HEK293 (cell line): ENCODE data around the gene AWAT1.

Source experiments
- CTCF ChIA-PET: fragments of 350-600 bp; formaldehyde crosslinking; extraction: SDS; loops from one replicate; lab custom pipeline; 2021; ENCODE audit warnings: antibody characterized with exemption; lab: Yijun Ruan, JAX
- POLR2A ChIA-PET: fragments of 300-600 bp; formaldehyde crosslinking; extraction: SDS; loops from one replicate; lab custom pipeline; 2020; ENCODE audit warnings: antibody characterized with exemption, inconsistent platforms; lab: Yijun Ruan, JAX
- H3K27ac ChIP-seq: fragments of 200-500 bp; sonication (Bioruptor generic); 2 replicates; pipeline ENCODE4 v1.5.1; 2014; ENCODE audit warnings: low read depth, low read length, control low read depth, inconsistent platforms; ENCODE audit errors: extremely low read depth
- H3K36me3 ChIP-seq, 2 experiments: fragments of 200-500 bp in 1 of 2; sonication (Bioruptor generic) in 1 of 2; 1 replicate in 1 of 2; 2 replicates in 1 of 2; pipeline ENCODE4 v1.5.1; 2014 to 2017; ENCODE audit warnings: inconsistent platforms in 2 of 2, low read length in 2 of 2; ENCODE audit not compliant: control insufficient read depth in 2 of 2, insufficient read depth in 1 of 2
- H3K4me1 ChIP-seq: fragments of 200-500 bp; sonication (Bioruptor generic); 2 replicates; pipeline ENCODE4 v1.5.1; 2014; ENCODE audit warnings: mild to moderate bottlenecking, low read length, inconsistent platforms; ENCODE audit not compliant: control insufficient read depth, insufficient read depth
- H3K4me3 ChIP-seq: 2 replicates; pipeline ENCODE4 v1.5.1; 2011; ENCODE audit warnings: low read depth, mild to moderate bottlenecking, control low read depth, low read length, moderate library complexity
- H3K9me3 ChIP-seq: fragments of 200-500 bp; sonication (Bioruptor generic); 2 replicates; pipeline ENCODE4 v1.5.1; 2014; ENCODE audit warnings: low read depth, low read length, inconsistent platforms; ENCODE audit not compliant: control insufficient read depth, insufficient read depth
- AEBP2 ChIP-seq: fragments of 450-650 bp; formaldehyde crosslinking; IDR thresholded peaks from 2 replicates; pipeline ENCODE4 v1.5.1; 2016; ENCODE audit warnings: missing biosample characterization, missing genetic modification characterization, borderline replicate concordance
- CTCF ChIP-seq: fragments of 450-650 bp; formaldehyde crosslinking; IDR thresholded peaks from 2 replicates; pipeline ENCODE4 v1.5.1; 2016; ENCODE audit warnings: missing biosample characterization, missing genetic modification characterization
- SCRT1 ChIP-seq: fragments of 450-650 bp; formaldehyde crosslinking; IDR thresholded peaks from 2 replicates; pipeline ENCODE4 v1.5.1; 2016; ENCODE audit warnings: missing biosample characterization, missing genetic modification characterization, borderline replicate concordance
- YY1 ChIP-seq: fragments of 450-650 bp; formaldehyde crosslinking; IDR thresholded peaks from 2 replicates; pipeline ENCODE4 v1.5.1; 2018; ENCODE audit warnings: missing biosample characterization, missing genetic modification characterization
- ZBTB1 ChIP-seq: fragments of 450-650 bp; formaldehyde crosslinking; IDR thresholded peaks from 2 replicates; pipeline ENCODE4 v1.5.1; 2016; ENCODE audit warnings: missing biosample characterization, missing genetic modification characterization
- ZBTB21 ChIP-seq: fragments of 450-650 bp; formaldehyde crosslinking; IDR thresholded peaks from 2 replicates; pipeline ENCODE4 v1.5.1; 2017; ENCODE audit warnings: missing biosample characterization, missing genetic modification characterization
- ZBTB48 ChIP-seq: fragments of 450-650 bp; formaldehyde crosslinking; IDR thresholded peaks from 2 replicates; pipeline ENCODE4 v1.5.1; 2016; ENCODE audit warnings: missing biosample characterization, missing genetic modification characterization
- ZNF121 ChIP-seq: fragments of 450-650 bp; formaldehyde crosslinking; IDR thresholded peaks from 2 replicates; pipeline ENCODE4 v1.5.1; 2016; ENCODE audit warnings: missing biosample characterization, missing genetic modification characterization
- ZNF2 ChIP-seq: fragments of 450-650 bp; formaldehyde crosslinking; IDR thresholded peaks from 2 replicates; pipeline ENCODE4 v1.5.1; 2016; ENCODE audit warnings: missing biosample characterization, missing genetic modification characterization
- ZNF23 ChIP-seq: fragments of 450-650 bp; formaldehyde crosslinking; IDR thresholded peaks from 2 replicates; pipeline ENCODE4 v1.5.1; 2016; ENCODE audit warnings: missing biosample characterization, missing genetic modification characterization, borderline replicate concordance
- ZNF266 ChIP-seq: fragments of 450-650 bp; formaldehyde crosslinking; IDR thresholded peaks from 2 replicates; pipeline ENCODE4 v1.5.1; 2016; ENCODE audit warnings: missing biosample characterization, missing genetic modification characterization, low read depth
- ZNF302 ChIP-seq: fragments of 450-650 bp; formaldehyde crosslinking; IDR thresholded peaks from 2 replicates; pipeline ENCODE4 v1.5.1; 2016; ENCODE audit warnings: missing biosample characterization, missing genetic modification characterization, low read depth
- ZNF398 ChIP-seq: fragments of 450-650 bp; formaldehyde crosslinking; IDR thresholded peaks from 2 replicates; pipeline ENCODE4 v1.5.1; 2017; ENCODE audit warnings: missing biosample characterization, missing genetic modification characterization
- ZNF473 ChIP-seq: fragments of 450-650 bp; formaldehyde crosslinking; IDR thresholded peaks from 2 replicates; pipeline ENCODE4 v1.5.1; 2017; ENCODE audit warnings: missing biosample characterization, missing genetic modification characterization
- ZNF48 ChIP-seq: fragments of 450-650 bp; formaldehyde crosslinking; IDR thresholded peaks from 2 replicates; pipeline ENCODE4 v1.5.1; 2016; ENCODE audit warnings: missing biosample characterization, missing genetic modification characterization
- ZNF513 ChIP-seq: fragments of 450-650 bp; IDR thresholded peaks from 2 replicates; pipeline ENCODE4 v1.5.1; 2018; ENCODE audit warnings: missing biosample characterization, missing genetic modification characterization
- ZNF549 ChIP-seq: fragments of 450-650 bp; IDR thresholded peaks from 2 replicates; pipeline ENCODE4 v1.5.1; 2018; ENCODE audit warnings: missing biosample characterization, missing genetic modification characterization, mild to moderate bottlenecking, inconsistent platforms, moderate library complexity
- ZNF555 ChIP-seq: fragments of 450-650 bp; formaldehyde crosslinking; conservative IDR thresholded peaks from 2 replicates; pipeline ENCODE4 v1.5.1; 2017; ENCODE audit warnings: missing biosample characterization, mild to moderate bottlenecking, missing genetic modification characterization, inconsistent platforms
- ZNF560 ChIP-seq: fragments of 450-650 bp; formaldehyde crosslinking; IDR thresholded peaks from 2 replicates; pipeline ENCODE4 v1.5.1; 2017; ENCODE audit warnings: missing biosample characterization, missing genetic modification characterization, borderline replicate concordance
- ZNF596 ChIP-seq: fragments of 450-650 bp; IDR thresholded peaks from 2 replicates; pipeline ENCODE4 v1.5.0; 2018; ENCODE audit warnings: missing biosample characterization, mild to moderate bottlenecking, missing genetic modification characterization, moderate library complexity
- ZNF624 ChIP-seq: fragments of 450-650 bp; formaldehyde crosslinking; IDR thresholded peaks from 2 replicates; pipeline ENCODE4 v1.5.1; 2017; ENCODE audit warnings: missing biosample characterization, missing genetic modification characterization
- ZNF707 ChIP-seq: fragments of 450-650 bp; formaldehyde crosslinking; IDR thresholded peaks from 2 replicates; pipeline ENCODE4 v1.5.1; 2016; ENCODE audit warnings: missing biosample characterization, missing genetic modification characterization
- ZNF777 ChIP-seq: fragments of 450-650 bp; formaldehyde crosslinking; IDR thresholded peaks from 2 replicates; pipeline ENCODE4 v1.5.1; 2017; ENCODE audit warnings: missing biosample characterization, missing genetic modification characterization, borderline replicate concordance
- ZXDB ChIP-seq: fragments of 450-650 bp; formaldehyde crosslinking; IDR thresholded peaks from 2 replicates; pipeline ENCODE4 v1.5.1; 2016; ENCODE audit warnings: missing biosample characterization, missing genetic modification characterization
- TF ChIP-seq, protein P1 (sequence below): fragments of 450-650 bp; IDR thresholded peaks from 2 replicates; pipeline ENCODE4 v1.5.1; 2018; ENCODE audit warnings: missing biosample characterization, mild to moderate bottlenecking, missing genetic modification characterization
- TF ChIP-seq, protein P2 (sequence below): fragments of 450-650 bp; formaldehyde crosslinking; IDR thresholded peaks from 2 replicates; pipeline ENCODE4 v1.5.1; 2016; ENCODE audit warnings: missing biosample characterization, missing genetic modification characterization

AWAT1 gene

DNA sequence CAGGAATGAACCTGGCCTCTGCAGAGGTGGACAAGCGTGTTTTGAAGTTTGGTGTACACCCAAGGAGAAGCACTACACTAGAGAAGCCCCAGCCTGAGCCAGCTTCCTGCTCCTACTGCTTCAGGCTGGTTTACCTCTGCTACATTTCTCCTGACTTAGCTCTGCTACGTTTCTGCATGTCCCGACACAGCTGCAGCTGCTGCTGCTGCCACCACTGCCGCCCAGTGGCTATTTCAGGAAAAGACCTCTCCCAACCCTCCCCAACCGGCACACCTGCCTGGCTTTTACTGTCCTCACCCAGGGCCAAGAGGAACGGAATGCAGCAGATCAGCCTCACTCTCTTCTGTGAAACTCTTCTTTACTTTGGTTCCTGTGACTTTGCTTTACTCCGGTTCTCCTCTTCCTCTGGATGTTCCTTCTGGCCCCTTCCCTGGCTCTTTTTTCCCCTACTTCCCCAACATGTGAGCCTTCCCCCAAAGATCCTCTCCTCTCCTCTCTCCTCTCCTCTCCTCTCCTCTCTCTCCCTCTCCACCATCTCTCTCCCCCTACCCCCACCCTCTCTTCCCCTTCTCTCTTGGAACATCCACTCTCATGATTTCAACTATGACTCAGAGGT, 28.6 kb downstream of the AWAT1 start:
- no peak overlapping the region for H3K4me3 ChIP-seq
- ChIA-PET CTCF (interaction anchor here (0.6 to 2.3 kb wide), 12 partner anchors 9 to 864 kb away, joined by 3 to 18 read pairs (median 4); partner anchors contain the start of gene IGBP1), POLR2A (interaction anchor here (1.1 to 1.2 kb wide), 2 partner anchors 27 to 130 kb away, joined by 3 read pairs; partner anchors contain the start of genes IGBP1, KIF4A and PDZD11)
- H3K36me3 ChIP-seq = no peaks in the 10 kb centered on the region
- H3K27ac ChIP-seq = no peak overlapping the region
- H3K4me1 ChIP-seq = no peaks in the 10 kb centered on the region
- no peaks in the 10 kb centered on the region; the same call in 1 of the 2 replicates for H3K9me3 ChIP-seq
- TF ChIP-seq ZNF549 (tag by site-specific recombination) = no peak
- no peak for TF ChIP-seq YY1
- TF ChIP-seq ZNF2 (tag by site-specific recombination) = peak; percentile 94
- TF ChIP-seq ZNF777 = no peak
- TF ChIP-seq CTCF (tag by site-specific recombination) = peak; percentile 59; the same call in 1 of the 2 replicates
- TF ChIP-seq ZNF48 (tag by site-specific recombination) = no peak
- no peak for TF ChIP-seq ZNF266
- no peak for TF ChIP-seq ZBTB48 (tag by site-specific recombination)
- no peak for TF ChIP-seq SCRT1 (tag by site-specific recombination)
- TF ChIP-seq ZNF560 (tag by site-specific recombination) = no peak
- peak; percentile 68 for TF ChIP-seq ZNF398 (tag by site-specific recombination)
- TF ChIP-seq, protein P1, sequence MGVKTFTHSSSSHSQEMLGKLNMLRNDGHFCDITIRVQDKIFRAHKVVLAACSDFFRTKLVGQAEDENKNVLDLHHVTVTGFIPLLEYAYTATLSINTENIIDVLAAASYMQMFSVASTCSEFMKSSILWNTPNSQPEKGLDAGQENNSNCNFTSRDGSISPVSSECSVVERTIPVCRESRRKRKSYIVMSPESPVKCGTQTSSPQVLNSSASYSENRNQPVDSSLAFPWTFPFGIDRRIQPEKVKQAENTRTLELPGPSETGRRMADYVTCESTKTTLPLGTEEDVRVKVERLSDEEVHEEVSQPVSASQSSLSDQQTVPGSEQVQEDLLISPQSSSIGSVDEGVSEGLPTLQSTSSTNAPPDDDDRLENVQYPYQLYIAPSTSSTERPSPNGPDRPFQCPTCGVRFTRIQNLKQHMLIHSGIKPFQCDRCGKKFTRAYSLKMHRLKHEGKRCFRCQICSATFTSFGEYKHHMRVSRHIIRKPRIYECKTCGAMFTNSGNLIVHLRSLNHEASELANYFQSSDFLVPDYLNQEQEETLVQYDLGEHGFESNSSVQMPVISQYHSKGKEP = no peak
- no peak for TF ChIP-seq ZNF121 (tag by site-specific recombination)
- TF ChIP-seq ZNF624 (tag by site-specific recombination) = no peak
- no peak for TF ChIP-seq ZNF513 (tag by site-specific recombination)
- no peak for TF ChIP-seq ZNF707 (tag by site-specific recombination)
- TF ChIP-seq, protein P2, sequence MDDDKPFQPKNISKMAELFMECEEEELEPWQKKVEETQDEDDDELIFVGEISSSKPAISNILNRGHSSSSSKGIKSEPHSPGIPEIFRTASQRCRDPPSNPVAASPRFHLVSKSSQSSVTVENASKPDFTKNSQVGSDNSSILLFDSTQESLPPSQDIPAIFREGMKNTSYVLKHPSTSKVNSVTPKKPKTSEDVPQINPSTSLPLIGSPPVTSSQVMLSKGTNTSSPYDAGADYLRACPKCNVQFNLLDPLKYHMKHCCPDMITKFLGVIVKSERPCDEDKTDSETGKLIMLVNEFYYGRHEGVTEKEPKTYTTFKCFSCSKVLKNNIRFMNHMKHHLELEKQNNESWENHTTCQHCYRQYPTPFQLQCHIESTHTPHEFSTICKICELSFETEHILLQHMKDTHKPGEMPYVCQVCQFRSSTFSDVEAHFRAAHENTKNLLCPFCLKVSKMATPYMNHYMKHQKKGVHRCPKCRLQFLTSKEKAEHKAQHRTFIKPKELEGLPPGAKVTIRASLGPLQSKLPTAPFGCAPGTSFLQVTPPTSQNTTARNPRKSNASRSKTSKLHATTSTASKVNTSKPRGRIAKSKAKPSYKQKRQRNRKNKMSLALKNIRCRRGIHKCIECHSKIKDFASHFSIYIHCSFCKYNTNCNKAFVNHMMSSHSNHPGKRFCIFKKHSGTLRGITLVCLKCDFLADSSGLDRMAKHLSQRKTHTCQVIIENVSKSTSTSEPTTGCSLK (tag by site-specific recombination) = no peak
- TF ChIP-seq AEBP2 (tag by site-specific recombination) = no peak
- TF ChIP-seq ZXDB (tag by site-specific recombination) = no peak
- TF ChIP-seq ZNF596 (tag by site-specific recombination) = no peak
- no peak for TF ChIP-seq ZBTB21 (tag by site-specific recombination)
- no peak for TF ChIP-seq ZNF23
- TF ChIP-seq ZBTB1 (tag by site-specific recombination) = no peak
- TF ChIP-seq ZNF473 (tag by site-specific recombination) = no peak
- no peak for TF ChIP-seq ZNF302
- TF ChIP-seq ZNF555 (tag by site-specific recombination) = no peak
